GM12865 (cell line): ENCODE measurements around the gene RASA4B.

Experiments
- DNase-seq: peaks from one replicate; pipeline ENCODE4 v3.0.0; 2010; ENCODE audit warnings: low read depth
- H3K4me3 ChIP-seq: 2 replicates; pipeline ENCODE4 v1.5.1; 2011; ENCODE audit warnings: mild to moderate bottlenecking, low read depth, low read length, control low read depth
- TF ChIP-seq, protein P1 (sequence below): IDR thresholded peaks from 2 replicates; pipeline ENCODE4 v1.5.1; 2011; ENCODE audit warnings: low read length, control low read depth, low read depth, inconsistent platforms; ENCODE audit not compliant: insufficient read depth; ENCODE audit errors: missing control alignments

The RASA4B gene

DNA sequence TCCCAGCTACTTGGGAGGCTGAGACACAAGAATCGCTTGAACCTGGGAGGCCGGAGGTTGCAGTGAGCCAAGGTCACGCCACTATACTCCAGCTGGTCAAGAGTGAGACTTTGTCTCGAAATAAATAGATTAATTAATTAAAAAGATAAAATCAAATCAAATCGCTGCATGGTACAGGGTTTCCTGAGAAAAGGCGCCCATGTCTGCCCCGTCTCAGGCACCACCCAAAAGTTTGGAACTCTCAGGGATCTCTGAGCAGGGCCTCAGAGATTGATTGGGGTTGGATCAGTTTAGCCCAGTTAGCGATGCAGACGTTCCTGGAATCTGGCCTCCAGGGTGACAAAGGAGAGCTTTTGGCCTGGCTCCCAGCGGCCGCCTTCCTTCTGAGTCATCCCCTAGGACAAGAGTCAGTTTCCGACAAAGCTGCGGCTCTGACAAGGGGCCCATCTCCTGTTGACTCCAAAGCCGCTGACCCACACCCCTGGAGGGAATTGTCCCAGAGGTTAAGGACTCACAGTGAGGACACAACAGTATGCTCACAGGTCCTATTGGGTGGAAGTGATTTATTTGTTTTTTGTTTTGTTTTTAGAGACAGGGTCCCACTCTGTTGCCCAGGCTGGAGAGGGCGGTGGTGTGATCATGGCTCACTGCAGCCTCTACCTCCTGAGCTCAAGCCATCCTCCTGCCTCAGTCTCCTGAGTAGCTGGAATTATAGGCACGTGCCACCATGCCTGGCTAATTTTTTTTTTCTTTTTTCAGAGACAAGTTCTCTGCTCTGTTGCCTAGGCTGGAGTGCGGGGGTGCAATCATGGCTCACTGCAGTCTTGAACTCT is 77.4 kb downstream of the RASA4B start:
- no peak for DNase-seq
- no peak overlapping the region for H3K4me3 ChIP-seq
- TF ChIP-seq, protein P1, sequence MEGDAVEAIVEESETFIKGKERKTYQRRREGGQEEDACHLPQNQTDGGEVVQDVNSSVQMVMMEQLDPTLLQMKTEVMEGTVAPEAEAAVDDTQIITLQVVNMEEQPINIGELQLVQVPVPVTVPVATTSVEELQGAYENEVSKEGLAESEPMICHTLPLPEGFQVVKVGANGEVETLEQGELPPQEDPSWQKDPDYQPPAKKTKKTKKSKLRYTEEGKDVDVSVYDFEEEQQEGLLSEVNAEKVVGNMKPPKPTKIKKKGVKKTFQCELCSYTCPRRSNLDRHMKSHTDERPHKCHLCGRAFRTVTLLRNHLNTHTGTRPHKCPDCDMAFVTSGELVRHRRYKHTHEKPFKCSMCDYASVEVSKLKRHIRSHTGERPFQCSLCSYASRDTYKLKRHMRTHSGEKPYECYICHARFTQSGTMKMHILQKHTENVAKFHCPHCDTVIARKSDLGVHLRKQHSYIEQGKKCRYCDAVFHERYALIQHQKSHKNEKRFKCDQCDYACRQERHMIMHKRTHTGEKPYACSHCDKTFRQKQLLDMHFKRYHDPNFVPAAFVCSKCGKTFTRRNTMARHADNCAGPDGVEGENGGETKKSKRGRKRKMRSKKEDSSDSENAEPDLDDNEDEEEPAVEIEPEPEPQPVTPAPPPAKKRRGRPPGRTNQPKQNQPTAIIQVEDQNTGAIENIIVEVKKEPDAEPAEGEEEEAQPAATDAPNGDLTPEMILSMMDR: no peak

DNA sequence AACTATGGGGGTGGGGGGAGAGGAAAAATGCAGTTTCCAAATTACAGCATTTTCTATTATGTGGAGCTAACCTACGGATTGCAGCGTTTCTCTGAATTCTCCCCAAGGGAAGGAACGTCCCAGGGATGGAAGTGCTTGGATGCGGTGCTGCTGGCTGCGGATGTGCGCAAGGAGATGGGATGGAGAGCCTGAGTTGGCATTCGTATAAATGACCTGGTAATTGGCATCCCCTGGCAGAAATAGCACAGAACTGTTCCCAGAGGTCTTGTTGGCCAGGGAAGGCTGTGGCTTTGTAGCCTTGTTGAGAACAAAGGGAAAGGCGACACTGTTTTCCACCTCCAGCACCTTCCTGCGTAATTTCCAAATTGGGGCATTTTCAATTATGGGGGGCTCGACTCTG is 81.5 kb downstream of the RASA4B start:
- TF ChIP-seq, protein P1: no peak
- H3K4me3 ChIP-seq: no peak overlapping the region
- DNase-seq: no peak

DNA sequence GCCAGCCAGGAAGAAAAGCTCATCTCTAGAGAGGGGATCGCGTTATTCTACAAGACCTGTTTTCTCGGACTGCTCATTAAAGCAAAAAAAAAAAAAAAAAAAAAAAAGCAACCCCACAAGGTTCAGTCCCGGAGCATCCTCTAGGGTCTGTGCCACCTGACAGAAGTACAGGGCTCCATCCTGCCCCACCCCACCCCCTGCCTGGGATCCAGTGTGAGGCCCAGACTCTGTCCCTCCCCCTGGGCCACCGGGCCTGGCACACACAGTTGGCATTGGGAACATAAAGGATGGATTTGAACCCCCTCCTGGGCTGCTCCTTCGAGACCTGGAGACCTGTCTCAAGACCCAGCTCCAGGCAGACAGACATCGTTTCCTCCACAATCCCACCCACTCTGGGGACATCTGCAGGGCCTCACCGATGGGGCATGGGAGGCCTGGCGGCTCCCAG is 83.5 kb downstream of the RASA4B start:
- peak overlapping the region; percentile 88 for H3K4me3 ChIP-seq
- DNase-seq: no peak
- TF ChIP-seq, protein P1: no peak

DNA sequence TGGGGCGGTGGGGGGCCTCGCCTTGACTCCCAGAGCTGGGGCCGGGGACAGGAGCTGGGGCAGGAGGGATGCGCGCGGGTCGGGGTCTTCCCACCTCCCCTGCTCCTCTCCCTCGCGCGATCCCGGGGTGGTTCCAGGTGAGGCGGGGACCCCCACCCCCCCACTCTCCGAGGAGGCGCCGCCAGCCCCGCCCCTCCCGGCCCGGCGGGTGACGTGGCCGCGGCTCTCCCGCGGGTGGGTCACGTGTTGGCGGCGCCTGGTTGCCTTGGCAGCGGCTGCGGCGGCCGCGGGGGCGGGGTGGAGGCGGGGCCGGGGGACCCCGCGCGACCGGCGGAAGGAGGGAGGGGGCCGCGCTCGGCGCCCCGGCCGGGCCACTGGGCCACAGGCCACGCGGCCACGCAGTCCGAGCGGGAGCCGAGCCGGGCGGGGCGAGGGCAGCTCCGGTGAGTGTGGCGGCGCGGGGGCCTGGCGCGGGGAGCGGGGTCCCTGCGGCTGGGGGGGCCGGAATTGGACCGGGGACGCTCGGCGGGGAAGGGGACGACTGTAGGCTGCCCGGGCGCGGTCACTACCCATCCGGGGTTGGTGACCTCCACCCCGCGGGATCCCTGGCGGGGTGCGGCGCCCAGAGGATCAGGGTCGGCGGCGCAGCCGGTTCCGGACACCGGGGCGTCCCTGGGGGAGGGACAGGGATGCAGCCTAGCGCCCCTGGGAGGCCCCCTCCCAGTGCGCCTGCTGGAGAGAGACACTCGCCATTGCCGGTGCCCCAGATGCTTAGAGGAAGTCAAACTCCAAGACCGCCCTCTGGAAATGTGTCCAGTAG is 84.1 kb downstream of the RASA4B start, which contains the start of gene ORAI2:
Gene ORAI2 (plus strand): TSS at position 357 of the 820 bp plus-strand sequence. CDS start 5,382 bp downstream, outside the sequence.
- H3K4me3 ChIP-seq: peak within 1 kb of the TSS; percentile 88
- TF ChIP-seq, protein P1: no peak
- peak; percentile 88 for DNase-seq
